Stomach (tissue), 4 donors: ENCODE measurements around the gene SMAP1.

Experiments
- CTCF ChIP-seq, 7 experiments: fragments of 450-650 bp in 4 of 7; fragments of 200-600 bp in 3 of 7; sonication (generic) in 3 of 7; IDR thresholded peaks; one replicate each; pipeline ENCODE4 v1.5.1; 2016 to 2019; ENCODE audit warnings: antibody characterized with exemption in 7 of 7, control low read depth in 2 of 7, mild to moderate bottlenecking in 1 of 7
- EP300 ChIP-seq: sonication (generic); formaldehyde crosslinking; IDR thresholded peaks from one replicate; pipeline ENCODE4 v1.6.1; 2017; ENCODE audit warnings: antibody characterized with exemption
- POLR2A ChIP-seq, 4 donors: fragments of 450-650 bp; IDR thresholded peaks; one replicate each; pipeline ENCODE4 v1.6.1; 2016; ENCODE audit warnings: antibody characterized with exemption in 4 of 4, control low read depth in 2 of 4, mild to moderate bottlenecking in 1 of 4, moderate library complexity in 1 of 4
- POLR2AphosphoS5 ChIP-seq, 3 donors: sonication (generic); formaldehyde crosslinking; IDR thresholded peaks; one replicate each; pipeline ENCODE4 v1.6.1; 2016; ENCODE audit warnings: antibody characterized with exemption in 3 of 3

GRCh38 chr6:70669133-70669532, 1.4 kb downstream of the SMAP1 start:
- TF ChIP-seq CTCF (IDR thresholded peaks at IDR 0.05) (no peak), POLR2A (IDR thresholded peaks at IDR 0.05) (no peak), POLR2AphosphoS5 (IDR thresholded peaks at IDR 0.05) (no peak), EP300 (no peak)
